IPS-NIHi7 (cell line): Measurements from ENCODE around the gene SMTNL2.

Source experiments
- DNase-seq: peaks from one replicate; pipeline ENCODE4 v3.0.0; 2012; ENCODE audit warnings: mixed read lengths; ENCODE audit errors: extremely low spot score

Gene SMTNL2

DNA sequence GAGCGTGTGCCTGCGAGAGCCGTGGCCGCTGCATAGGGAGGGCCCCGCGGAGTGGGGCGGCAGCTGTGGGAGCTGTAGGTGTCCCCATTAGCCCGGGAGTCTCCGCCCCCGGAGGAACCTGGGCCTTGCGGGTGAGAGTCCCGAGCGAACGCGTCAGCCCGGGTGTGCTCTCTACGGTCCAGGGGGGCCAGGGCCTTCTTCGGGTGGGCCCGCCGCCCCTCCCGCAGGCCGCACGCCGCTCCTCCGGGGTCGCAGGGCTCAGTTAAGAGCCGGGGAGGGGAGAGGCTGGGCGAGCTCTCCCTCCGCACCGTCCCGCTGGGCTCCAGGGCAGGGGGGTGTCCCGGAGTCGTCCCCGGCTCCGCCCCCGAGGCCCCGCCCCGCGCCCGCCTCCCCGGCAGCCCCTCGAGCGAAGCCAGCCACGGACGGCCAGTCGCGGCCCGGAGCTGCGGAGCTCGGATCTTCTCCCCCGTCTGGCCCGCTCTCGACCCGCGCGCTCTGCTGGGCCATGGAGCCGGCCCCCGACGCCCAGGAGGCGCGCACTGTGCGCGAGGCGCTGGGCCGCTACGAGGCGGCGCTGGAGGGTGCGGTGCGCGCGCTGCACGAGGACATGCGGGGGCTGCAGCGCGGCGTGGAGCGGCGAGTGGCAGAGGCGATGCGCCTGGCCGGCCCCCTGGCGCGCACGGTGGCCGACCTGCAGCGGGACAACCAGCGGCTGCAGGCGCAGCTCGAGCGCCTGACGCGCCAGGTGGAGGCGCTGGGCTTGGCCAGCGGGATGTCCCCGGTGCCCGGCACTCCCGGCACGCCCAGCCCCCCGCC lies at the start of gene SMTNL2:
SMTNL2 (plus strand) TSS at position 429 of the 816 bp plus-strand sequence; CDS start at position 506, 77 bp downstream.
- peak; percentile 67 for DNase-seq

DNA sequence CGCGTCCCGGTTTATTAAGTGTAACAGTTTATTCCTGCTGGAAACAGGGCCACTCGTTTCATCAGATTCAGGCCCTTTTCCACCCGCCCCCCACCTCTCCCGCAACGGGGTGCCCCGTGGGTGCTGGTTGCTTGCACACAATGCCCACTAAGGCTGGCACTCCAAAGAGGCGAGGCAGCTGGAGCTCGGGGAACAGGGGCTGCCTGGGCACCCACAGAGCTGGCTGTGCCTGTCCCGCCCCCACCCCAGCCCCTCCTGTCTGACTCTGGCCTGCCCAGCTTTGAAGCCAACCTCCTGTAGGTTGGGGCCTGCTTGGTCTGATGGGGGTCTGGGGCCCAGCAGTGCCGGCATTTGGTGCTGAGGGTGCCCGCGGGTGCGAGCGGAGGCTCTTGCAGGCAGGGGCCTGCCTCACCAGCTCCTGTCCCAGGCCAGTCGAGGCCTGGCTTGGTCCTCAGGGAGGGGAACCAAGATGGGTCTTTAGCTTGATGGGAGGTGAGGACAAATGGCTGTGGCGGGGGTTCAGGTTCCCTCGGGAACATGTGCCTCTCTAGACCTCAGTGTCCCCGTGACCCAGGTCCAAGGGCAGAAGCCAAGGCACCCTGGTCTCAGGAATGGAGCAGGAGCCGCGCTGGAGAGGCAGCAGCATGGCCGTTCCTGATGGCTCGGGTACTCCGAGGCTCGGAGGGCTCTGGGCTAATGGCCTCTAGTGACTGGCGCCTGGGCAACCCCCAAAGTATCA lies 49.2 kb upstream of the SMTNL2 start:
- DNase-seq: no peak

DNA sequence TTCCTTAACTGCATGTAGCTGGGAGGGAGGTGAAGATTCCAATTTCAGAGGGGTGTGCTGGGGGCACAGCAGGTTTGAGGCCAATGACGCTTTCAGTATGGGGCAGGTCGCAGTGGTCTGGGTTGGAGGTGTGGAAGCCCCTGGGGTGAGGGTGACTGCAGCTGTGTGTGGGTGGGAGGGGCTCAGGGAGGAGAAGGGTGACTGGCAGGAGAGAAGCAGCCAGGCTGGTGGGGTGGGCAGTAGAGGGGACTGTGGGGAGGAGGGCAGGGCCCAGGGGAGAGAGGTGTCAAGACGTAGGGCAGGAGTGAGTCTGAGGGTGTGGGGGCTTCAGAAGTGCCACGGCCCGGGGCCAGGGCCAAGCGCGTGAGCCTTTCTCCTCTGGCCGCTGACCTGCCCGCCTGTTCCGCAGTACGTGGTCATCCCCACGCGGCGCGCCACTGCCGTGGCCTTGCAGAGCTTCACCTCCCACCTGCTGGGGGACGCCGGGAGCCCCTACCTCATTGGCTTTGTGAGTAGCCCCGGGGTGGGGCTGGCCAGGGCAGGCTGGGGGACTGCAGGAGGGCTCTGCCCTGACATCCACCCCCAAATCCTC lies 48.6 kb upstream of the SMTNL2 start:
- DNase-seq: no peak

DNA sequence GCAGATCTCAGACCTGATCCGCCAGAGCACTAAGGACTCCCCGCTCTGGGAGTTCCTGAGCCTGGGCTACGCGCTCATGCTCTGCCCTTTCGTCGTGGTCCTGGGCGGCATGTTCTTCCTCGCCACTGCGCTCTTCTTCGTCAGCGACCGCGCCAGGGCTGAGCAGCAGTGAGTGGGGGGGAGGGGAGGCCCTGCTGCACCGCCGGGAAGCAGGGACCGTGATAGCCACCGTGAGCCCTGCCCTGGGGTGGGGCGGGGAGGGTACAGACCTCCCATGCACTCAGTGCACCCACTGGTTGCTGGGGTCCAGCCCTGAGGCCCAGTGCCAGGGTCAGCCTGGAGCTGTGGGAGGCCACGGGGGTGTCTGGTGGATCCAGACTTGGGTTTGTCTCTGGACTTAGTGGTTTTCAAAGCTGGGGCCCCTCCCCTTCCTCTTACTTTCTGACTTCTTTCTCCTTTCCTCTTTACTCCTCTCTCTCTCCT lies 48.0 kb upstream of the SMTNL2 start:
- DNase-seq: peak; percentile 76

DNA sequence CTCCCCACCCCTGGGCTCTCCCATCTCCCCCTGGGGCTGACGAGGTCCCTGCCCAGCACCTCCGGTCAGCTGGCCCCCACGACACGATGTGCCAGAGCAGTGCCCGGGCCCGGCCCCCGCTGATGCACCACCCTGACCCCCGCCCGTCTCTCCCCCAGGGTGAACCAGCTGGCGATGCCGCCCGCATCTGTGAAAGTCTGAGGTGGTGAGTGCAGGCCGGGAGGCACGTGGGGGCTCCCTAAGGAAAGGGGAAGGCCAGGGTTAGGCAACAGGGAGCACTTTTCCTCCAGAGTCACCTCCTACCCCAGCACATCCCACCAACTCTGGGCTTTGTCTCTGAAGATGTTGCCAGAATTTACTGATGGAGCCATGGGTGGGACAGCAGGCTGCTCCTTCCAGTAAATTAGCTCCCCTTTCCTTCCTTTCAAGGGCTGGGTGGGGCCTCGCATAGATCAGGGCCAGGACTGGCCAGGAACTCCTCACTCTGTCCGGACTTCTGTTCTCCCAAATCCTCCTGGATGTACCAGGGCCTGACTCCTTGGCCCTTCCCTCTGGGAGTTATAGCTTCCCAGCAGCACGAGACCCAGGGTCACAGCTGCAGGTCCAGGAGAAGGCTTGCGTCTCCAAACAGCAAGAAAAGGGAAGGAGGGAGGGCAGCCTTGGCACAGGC lies 47.5 kb upstream of the SMTNL2 start:
- DNase-seq: no peak

DNA sequence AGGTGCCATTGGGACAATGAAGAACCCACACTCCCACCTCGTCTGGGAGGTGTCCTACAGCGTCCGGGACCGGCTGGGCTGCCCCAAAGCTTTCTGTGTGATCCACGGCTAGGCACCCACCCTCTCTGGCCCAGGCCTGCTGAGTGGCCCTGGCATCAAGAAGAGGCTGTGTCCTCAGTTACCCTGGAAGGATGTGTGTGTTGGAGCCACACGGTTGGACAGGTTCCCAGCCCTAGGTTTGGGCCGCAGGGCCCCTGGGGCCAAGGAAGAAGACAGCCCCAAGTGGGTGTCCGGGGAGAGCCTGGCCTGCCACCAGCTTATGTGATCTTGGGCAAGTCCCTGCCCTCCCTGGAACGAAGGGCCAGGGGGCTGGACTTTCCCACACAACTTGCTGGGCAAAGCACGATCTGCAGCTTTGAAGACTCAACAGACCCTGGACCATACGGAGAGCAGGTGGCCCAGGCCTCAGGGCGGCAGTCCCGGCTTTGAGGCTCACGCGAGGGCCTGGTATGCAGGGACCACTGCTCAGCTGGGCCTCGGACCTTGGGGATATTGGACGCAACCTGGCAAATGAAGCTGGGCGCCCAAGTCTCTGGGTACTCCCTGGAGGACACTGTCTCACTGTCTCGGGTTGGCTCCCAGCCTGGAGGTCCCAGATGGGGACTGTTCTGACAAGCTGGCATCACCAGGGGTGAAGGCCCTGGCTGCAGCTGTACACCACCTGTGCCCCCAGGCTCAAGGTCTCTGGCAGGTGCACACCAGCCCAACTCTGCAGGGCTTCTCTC lies 46.7 kb upstream of the SMTNL2 start:
- DNase-seq: no peak

DNA sequence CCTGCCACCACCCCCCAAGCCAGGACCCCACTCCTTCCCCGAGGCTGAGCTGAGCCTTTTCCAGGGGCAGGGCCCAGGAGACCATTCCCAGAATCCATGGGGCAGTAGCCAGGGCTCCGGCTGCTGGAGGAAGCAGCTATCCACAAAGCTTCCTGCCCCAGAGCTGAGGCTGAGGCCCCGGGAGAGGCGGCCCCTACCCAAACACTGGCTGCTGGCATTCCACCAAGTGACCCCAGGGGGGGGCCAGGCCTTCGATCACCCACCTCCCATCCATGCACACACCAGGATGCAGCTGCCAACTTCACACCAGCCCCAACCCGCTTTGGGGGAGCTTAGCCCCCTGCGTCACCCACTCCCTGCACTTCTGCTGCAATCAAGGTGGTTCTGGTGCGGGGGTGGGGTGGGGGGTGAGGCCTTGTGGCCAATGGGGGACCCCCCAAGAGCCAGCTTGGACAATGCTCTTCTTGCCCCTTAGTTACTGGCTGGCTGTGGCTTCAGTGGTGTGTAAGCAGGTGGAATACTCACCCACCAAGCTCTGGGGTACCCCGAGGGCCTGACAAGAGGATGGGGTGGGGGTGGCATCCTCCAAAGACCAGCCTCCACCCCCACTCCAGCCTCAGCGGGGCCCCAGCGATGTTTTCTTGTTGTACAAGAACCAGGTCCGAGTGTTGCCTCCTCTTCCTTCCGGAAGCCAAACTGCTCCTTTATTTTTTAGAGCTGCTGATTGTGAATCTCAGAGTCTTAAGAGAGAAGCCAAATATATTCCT lies 45.9 kb upstream of the SMTNL2 start:
- DNase-seq: no peak

DNA sequence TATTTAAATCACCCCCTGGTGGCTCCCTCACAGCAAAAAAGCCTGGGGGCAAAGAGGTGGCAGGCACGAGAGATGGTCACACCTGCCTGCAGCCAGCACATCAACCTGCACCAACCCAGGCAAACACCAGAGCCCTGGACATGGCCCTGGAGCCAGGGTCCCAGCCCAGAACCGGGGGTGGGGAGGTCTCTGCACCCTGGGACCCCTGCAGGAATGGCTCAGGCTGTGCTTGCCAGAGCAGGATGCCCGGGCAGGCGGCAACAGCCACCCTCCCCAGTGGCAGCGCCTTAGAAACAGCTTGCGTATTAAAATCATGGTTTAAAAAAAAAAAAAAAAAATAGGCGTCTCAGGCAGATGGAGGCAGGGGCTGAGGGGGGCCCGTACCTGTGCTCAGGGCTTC lies 45.3 kb upstream of the SMTNL2 start:
- DNase-seq: no peak

DNA sequence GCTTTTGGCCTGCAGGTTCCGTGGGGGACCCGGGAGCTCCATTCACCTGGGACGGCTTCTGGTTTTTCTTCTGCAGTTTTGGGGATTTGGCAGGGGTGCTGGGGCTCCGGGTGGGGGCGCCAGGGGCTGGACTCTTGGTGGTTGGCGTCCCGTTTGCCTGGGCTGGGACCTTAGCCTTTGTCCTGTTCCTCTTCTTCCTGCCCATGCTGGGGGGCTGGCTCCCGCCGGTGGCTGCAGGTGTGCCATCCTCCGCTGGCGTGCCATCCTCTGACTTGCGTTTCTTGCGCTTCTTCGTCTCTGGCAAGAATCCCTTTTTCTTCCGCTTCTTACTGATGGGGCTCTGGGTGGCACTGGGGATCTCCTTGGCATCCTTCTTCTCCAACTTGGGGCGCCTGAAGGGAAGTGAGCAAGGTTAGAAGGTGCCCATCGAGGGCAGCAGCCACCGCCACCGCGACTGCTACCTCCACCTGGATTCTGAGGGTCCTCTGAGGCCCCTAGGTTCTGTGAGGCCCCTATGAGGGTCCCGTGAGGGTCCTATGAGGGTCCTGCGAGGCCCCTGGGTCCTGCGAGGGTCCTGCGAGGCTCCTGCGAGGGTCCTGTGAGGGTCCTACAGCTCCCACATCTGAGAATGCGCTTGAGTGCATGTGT lies 44.6 kb upstream of the SMTNL2 start:
- no peak for DNase-seq

DNA sequence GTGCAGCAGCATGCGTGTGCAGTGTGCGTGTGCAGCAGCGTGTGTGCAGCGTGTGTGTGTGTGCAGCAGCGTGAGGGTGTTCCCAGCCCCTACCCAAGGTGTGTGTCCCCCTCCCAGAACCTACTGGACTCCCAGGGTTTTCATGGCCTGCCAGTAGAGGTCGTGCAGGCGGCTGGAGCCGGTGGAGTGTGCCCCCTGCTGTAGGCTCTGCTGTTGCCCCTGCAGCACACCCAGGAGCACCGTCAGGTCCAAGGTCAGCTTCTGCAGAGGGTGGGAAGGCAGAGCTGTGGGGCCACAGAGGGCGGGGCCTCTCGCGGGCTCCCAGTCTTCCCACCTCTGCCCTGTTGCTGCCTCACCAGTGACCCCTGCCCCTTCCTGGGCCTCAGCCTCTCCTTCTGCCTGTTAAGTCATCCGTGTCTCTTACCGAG lies 44.1 kb upstream of the SMTNL2 start:
- peak; percentile 64 for DNase-seq

DNA sequence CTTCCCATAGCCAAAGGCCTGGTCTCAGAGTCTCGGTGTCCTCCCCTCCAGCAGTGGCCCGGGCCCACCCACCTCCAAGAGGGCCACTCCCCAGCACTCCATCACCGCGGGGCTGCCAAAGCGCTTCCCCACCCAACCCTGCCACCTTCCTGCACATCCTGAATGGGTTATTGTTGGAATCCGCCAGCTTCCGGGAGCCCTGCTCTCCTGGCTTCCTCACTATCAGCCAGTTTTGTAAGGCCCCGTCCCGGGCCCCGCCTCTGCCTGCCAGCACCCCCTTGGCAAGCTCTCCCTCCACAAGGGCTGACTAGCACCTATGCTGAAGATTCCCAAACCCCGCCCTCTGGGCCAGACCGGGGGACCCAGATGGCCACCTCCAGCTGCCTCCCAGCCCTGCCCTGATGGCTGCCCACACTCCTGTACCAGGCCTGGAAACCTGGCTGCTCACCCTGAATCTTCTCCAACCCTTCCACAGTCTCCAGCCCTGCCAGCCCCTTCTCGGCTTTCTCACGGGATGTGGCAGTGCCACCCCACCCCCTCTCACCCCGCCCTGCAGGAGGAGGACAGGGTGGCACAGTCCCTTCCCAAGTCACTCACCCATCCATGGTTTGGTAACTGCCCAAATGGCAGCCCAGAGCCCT lies 43.5 kb upstream of the SMTNL2 start:
- no peak for DNase-seq

DNA sequence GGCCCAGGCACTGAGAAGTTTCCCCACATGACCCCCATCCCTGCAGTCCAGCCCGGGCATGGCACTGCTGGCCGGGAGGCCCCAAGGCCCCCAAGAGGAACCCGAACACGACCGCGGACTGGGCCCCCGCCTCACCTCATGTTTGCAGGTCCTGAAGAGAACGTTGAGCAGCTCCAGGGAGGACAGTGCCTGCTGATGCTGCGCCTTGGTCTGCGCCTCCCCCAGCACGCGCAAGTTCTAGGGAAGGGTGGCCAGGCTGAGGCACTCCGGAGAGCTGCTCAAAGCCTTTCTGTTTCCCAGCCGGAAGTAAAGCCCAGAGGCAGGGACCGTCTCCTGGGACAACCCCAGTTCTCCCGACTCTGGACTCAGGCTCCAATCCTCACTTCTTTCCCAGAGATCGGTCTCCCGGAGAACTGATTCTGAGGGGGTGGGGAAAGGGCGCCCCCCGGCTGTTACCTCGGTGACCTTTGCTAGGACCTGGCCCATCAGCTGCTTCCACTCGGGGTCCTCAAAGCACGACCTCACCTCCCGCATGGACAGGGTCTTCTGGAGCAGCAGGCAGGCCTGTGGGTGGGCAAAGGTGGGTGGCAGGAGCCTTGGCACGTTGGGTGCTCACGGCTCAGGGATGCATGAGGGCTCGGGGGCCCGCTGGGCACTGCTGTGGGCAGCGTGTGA lies 42.9 kb upstream of the SMTNL2 start:
- no peak for DNase-seq

DNA sequence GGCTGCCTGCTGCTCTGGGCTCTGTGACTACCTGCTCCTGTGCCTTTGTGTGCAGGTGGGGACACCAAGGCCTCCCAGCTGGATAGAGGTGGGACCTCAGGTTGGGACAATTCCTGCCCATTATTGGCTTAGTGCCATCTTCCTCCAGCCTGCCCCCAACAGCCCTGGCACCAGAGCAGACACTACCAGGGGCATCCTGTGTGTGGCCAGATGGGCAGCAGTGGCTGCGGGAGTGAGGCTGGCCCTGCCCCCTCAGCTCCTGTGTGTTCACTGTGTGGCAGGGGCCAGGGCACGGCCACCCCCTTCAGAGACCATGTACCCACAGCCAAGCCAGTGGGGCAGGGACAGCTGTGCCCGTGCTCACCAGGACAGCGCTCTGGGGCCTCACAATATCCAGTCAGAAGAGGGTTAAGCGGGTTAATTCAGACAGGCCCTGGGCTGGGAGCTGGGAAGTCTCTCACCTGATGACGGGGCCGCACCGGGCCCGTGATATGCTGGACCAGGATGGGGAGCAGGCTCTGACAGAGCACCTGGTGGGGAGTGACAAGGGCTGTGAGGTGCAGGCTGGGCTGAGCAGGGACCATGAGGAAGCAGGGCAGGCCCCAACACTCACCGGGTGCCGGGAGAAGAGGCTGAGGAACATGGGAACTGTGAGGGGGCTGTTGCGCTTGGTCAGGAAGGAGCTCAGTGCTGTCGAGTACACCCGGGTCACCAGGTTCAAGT lies 42.2 kb upstream of the SMTNL2 start:
- no peak for DNase-seq

DNA sequence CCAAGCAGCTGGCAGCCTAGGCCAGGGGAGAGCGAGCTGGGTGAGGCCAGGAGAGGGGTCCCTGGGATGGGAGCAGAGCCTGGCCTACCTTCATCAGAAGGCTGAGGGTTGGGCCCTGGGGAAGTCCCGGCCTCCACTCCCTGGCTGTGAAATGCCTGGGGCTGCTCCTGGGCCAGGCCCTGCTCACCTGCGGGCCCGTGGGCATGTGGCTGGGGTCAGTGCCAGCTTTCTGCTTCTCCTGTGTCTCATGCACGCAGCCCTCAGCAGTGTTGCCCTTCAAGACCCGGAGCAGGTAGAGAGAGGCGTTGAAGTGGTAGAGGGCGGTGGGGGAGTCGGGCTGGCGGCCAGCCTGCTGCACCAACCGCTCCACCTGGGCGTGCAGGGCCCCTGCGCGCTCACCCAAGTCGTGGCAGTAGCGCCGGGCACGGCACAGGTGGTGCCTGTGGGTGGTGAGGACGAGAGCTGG lies 41.6 kb upstream of the SMTNL2 start:
- no peak for DNase-seq

DNA sequence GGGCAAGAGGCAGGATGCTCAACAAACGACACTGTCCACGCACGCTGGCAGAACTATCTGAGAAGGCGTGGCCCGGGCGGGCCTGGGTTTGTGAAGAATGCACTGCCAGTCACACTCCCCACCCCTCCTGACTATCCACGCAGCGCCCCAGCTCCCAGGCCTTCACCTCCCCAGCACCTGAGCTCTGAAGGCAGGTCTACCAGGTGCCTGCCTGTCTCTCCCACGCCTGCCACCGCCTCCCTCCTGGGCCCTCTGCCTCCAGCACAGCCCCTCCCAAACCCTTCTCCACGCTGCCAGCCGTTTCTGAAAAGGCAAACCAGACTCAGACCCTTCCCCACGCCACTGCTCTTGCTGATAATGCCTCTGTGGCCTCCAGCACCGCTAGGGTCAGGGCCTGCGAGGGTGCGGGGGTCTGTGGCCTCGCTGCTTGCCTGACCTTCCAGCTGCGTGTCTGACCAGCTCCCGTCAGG lies 40.7 kb upstream of the SMTNL2 start:
- no peak for DNase-seq

DNA sequence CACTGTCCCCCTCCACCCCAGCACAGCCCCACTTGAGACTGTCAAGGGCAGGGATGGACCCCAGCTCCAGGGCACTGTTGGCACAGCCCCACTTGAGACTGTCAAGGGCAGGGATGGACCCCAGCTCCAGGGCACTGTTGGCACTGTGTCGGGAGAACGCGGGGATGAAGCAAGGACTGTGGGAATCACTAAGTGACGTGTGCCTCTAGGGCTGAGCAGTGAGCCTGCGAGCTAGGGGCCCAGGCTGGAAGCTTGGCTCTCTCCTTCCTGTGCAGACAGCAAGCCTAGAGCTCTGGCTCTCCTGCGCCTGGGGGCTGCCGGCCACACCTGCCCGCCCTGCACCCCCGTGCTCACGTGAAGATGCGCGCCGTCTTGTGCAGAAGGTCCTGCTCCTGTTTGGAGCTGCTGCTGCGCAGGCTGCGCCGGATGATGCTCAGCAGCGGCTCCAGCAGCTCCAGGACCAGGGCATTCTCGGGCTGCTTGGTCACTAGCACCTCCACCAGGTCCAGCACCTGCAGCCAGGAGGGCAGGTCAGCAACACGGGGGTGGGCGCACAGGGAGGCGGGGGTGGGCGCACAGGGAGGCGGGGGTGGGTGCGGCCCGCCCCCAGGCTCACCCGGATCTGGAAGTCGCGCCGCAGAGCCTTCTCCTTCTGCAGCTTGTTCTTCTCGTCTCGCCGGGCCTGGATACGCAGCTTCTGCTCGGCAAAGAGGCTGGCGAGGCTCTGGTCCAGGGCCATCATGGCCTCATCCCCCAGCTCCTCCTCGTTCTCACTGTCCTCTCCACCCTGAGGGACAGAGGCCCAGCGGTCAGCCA lies 40.0 kb upstream of the SMTNL2 start:
- no peak for DNase-seq

DNA sequence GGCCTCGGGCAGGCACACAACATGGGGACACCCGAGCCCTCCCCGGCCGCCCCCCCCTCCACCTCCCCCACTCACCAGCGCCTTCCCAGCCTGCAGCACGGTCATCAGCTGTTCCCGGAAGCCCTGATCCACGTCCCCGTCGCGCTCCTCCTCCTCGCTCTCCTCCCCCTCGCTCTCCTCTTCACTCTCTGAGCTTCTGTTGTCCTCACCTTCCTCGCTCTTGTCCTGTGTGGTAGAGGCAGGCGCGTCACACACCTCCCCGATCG lies 39.4 kb upstream of the SMTNL2 start:
- no peak for DNase-seq
